ENCODE results near the gene HCFC1R1.
A peak's percentile ranks its signal among the peaks of the same experiment; 100 is the strongest.

Gene HCFC1R1

GRCh38 chr16:2975161-2975795 is 48.5 kb downstream of the HCFC1R1 start (continued):
- TF ChIP-seq ZNF280C (tag by site-specific recombination; IDR thresholded peaks at IDR 0.05) (no peak), ZNF266 (tag by site-specific recombination; IDR thresholded peaks at IDR 0.05; ENCODE audit: low read depth) (no peak), ZNF114 (tag by site-specific recombination; IDR thresholded peaks at IDR 0.05) (no peak), PRDM2 (tag by site-specific recombination; IDR thresholded peaks at IDR 0.05; ENCODE audit: borderline replicate concordance) (no peak), ZNF670 (tag by site-specific recombination; IDR thresholded peaks at IDR 0.05; ENCODE audit: low read depth) (no peak), ZNF324 (tag by site-specific recombination; IDR thresholded peaks at IDR 0.05) (no peak), GLIS1 (tag by site-specific recombination; IDR thresholded peaks at IDR 0.05) (no peak), ZNF548 (tag by site-specific recombination; IDR thresholded peaks at IDR 0.05) (no peak), ZFP41 (tag by site-specific recombination; IDR thresholded peaks at IDR 0.05; ENCODE audit: borderline replicate concordance) (no peak), ZNF16 (tag by site-specific recombination; IDR thresholded peaks at IDR 0.05; ENCODE audit: low read depth) (no peak), GLIS2 (tag by site-specific recombination; IDR thresholded peaks at IDR 0.05) (peak; percentile 33; the same call in 1 of the 2 replicates)

GRCh38 chr16:2974319-2975056 is 49.3 kb downstream of the HCFC1R1 start:
- ChIA-PET POLR2A (interaction anchor here (0.6 to 1.5 kb wide), 5 partner anchors 8 to 92 kb away, joined by 3 to 4 read pairs (median 3); partner anchors contain the start of gene FLYWCH2), CTCF (interaction anchor here (0.6 kb wide), 1 partner anchor 1553 kb away, joined by 3 read pairs; no protein-coding TSS in a partner anchor)
- H3K4me1 ChIP-seq (ENCODE audit: control insufficient read depth, insufficient read depth, low read length) = peaks cover 9% of the 10 kb centered on the region
- no peak overlapping the region; the same call in 1 of the 2 replicates for H3K27ac ChIP-seq (ENCODE audit: extremely low read depth, low read depth, low read length)
- H3K4me3 ChIP-seq (ENCODE audit: low read depth, low read length) = no peak overlapping the region
- peaks cover 3 to 76% of the 10 kb centered on the region in 2 experiments; a peak in 2 of 3 replicates for H3K36me3 ChIP-seq (ENCODE audit: control insufficient read depth in 2 of 2, insufficient read depth in 1 of 2, low read length in 2 of 2)
- H3K9me3 ChIP-seq (ENCODE audit: control insufficient read depth, insufficient read depth, low read depth, low read length) = no peaks in the 10 kb centered on the region
- TF ChIP-seq ZNF707 (tag by site-specific recombination; IDR thresholded peaks at IDR 0.05) = no peak
- TF ChIP-seq ZNF600 (tag by site-specific recombination; IDR thresholded peaks at IDR 0.05) = peak; percentile 11; the same call in 1 of the 2 replicates
- no peak for TF ChIP-seq KLF1 (tag by site-specific recombination; IDR thresholded peaks at IDR 0.05)
- TF ChIP-seq ZNF202 (tag by site-specific recombination; IDR thresholded peaks at IDR 0.05; ENCODE audit: borderline replicate concordance) = no peak
- no peak for TF ChIP-seq ZNF585B (tag by site-specific recombination; IDR thresholded peaks at IDR 0.05)
- TF ChIP-seq ZNF341 (tag by site-specific recombination; IDR thresholded peaks at IDR 0.05; ENCODE audit: low read depth) = peak; percentile 40; the same call in 1 of the 2 replicates
- peak; percentile 30 for TF ChIP-seq HIC1 (tag by site-specific recombination; IDR thresholded peaks at IDR 0.05)
- peak; percentile 31; the same call in 1 of the 2 replicates for TF ChIP-seq PATZ1 (tag by site-specific recombination; IDR thresholded peaks at IDR 0.05)
- TF ChIP-seq GLIS2 (tag by site-specific recombination; IDR thresholded peaks at IDR 0.05) = 0 out of 2 replicates have a peak, but pooled peaks have one; percentile 5
- no peak for TF ChIP-seq MYNN (tag by site-specific recombination; IDR thresholded peaks at IDR 0.05; ENCODE audit: borderline replicate concordance)

Data from HEK293 (cell line).